Left ventricle myocardium inferior (tissue), 1 donor: Measurements from ENCODE around the gene NPAS2. TPM values are rescaled to one million over a fixed set of nuclear protein-coding genes. Genes with fewer than 3 reads are reported as not detected.

ENCODE experiments used
- DNase-seq: peaks from one replicate; pipeline ENCODE4 v3.0.0-alpha.2; 2020
- H3K27ac ChIP-seq: fragments of 200-600 bp; replicated peaks from 2 replicates; pipeline ENCODE4 v1.8.0; 2021
- H3K27me3 ChIP-seq: fragments of 200-600 bp; 2 replicates; pipeline ENCODE4 v1.8.0; 2021; ENCODE audit warnings: low read depth
- H3K36me3 ChIP-seq: fragments of 200-600 bp; 2 replicates; pipeline ENCODE4 v1.8.0; 2021
- H3K4me1 ChIP-seq: fragments of 200-600 bp; 2 replicates; pipeline ENCODE4 v1.8.0; 2021
- H3K4me3 ChIP-seq: fragments of 200-600 bp; 2 replicates; pipeline ENCODE4 v1.8.0; 2021; ENCODE audit warnings: mild to moderate bottlenecking, moderate library complexity
- H3K9me3 ChIP-seq: fragments of 200-600 bp; replicated peaks from 2 replicates; pipeline ENCODE4 v1.8.0; 2021
- intact Hi-C: fragments of 100-400 bp; cut with micrococcal nuclease; formaldehyde crosslinking; loops from one replicate; pipeline ENCODE4 v1.11.0; 2022
- total RNA-seq: library from RNA; stranded (reverse); fragmentation: NEBNext Ultra II Directional; extraction: Animal tissue kit (Norgen Biotek cat#: 25700); gene quantifications from one replicate; pipeline ENCODE4 v1.2.1, GENCODE V29; 2021
- TF ChIP-seq, protein P1 (sequence below): fragments of 200-600 bp; IDR thresholded peaks from 2 replicates; pipeline ENCODE4 v1.8.0; 2021; ENCODE audit warnings: antibody characterized with exemption, mild to moderate bottlenecking, borderline replicate concordance
- donor health status: DM: no; HTN: yes; CAD: no; lungs with severe emphysema.

The NPAS2 gene
- total RNA-seq, 1 donor from 2014 or later: 51.0 TPM

DNA sequence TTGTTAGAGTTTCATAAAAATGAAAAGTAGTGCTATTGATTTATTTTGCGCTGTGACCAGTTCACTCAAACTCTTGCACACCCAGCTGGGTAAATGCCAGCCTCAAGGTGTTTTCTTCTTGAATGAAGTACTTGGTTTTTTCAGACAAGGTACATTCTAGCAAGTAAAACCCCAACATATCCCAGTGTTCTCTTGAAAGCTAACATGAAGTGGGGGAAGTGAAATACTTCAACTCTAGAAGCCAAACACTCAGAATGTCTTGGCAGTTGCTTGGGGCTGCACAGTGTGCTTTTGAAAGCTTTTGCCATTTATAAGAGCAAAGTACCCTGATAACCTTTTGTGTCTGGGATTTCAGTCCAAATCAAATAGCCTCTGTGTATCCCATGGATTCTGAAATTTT is 13.4 kb downstream of the NPAS2 start:
- H3K36me3 ChIP-seq: peaks cover 4% of the 10 kb centered on the region
- no peak overlapping the region for H3K4me3 ChIP-seq
- TF ChIP-seq, protein P1, sequence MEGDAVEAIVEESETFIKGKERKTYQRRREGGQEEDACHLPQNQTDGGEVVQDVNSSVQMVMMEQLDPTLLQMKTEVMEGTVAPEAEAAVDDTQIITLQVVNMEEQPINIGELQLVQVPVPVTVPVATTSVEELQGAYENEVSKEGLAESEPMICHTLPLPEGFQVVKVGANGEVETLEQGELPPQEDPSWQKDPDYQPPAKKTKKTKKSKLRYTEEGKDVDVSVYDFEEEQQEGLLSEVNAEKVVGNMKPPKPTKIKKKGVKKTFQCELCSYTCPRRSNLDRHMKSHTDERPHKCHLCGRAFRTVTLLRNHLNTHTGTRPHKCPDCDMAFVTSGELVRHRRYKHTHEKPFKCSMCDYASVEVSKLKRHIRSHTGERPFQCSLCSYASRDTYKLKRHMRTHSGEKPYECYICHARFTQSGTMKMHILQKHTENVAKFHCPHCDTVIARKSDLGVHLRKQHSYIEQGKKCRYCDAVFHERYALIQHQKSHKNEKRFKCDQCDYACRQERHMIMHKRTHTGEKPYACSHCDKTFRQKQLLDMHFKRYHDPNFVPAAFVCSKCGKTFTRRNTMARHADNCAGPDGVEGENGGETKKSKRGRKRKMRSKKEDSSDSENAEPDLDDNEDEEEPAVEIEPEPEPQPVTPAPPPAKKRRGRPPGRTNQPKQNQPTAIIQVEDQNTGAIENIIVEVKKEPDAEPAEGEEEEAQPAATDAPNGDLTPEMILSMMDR: no peak
- H3K27me3 ChIP-seq: no peaks in the 10 kb centered on the region
- peaks cover 54% of the 10 kb centered on the region for H3K4me1 ChIP-seq
- intact Hi-C loops: no loop called here
- peaks cover 6% of the 10 kb centered on the region for H3K9me3 ChIP-seq
- H3K27ac ChIP-seq: peak overlapping the region; percentile 69
- DNase-seq: no peak

DNA sequence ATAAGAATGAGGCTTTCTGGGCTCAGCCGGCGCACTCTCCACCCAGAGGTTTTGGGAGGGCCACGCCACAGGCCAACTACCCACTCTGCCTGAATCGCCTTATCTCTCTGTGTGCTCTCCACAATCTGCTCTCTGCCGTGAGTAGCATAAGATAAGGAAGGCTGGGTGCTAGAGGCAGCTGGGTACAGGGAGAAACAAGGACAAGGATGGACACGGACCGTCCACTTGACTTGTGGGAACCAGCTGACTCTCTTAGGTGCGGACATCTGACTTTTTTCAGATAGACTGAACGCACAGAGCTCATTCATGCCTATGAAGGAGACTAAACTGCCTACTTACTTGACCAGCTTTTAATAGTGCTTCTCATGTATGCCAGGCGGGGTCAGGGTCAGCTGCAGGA is 14.3 kb downstream of the NPAS2 start:
- Histone ChIP-seq H3K27ac (peak overlapping the region; percentile 69), H3K36me3 (peaks cover 4% of the 10 kb centered on the region), H3K4me1 (peaks cover 54% of the 10 kb centered on the region), H3K4me3 (no peak overlapping the region), H3K9me3 (no peaks in the 10 kb centered on the region), H3K27me3 (no peaks in the 10 kb centered on the region)
- DNase-seq: no peak
- TF ChIP-seq, protein P1: no peak
- intact Hi-C loops: no loop called here

DNA sequence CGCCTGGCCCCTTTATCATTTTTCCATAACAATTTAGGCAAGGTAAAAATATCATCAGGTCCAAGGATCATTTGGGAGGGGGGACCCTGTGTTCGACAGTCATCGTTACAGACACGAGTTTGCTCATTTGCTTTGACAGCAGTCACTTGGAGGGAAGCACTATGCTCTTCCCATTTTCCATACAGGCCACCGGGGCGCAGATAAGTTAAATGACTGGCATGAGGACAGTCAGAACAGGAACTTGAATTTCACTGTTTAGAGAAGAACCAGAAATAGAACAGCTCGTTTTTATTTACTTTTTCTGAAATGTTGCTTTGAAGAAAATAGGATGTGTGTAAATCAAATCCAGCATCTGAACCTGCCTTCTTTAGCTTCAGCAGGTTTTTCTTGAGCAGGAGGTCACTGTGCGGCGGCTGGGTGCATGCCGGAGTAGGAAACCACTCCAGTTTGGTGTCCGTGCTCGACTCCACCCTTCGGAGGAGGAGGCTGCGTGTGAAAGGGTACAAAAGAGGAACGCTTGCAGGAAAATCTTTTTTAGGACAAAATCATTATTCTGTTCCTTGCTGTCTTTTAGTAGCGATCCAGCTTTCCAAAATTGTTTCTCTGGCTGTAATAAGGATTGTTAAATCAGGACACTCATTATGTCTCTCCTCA is 15.2 kb downstream of the NPAS2 start:
- DNase-seq: no peak
- intact Hi-C loops: no loop called here
- Histone ChIP-seq H3K9me3 (no peaks in the 10 kb centered on the region), H3K36me3 (peaks cover 4% of the 10 kb centered on the region), H3K4me3 (no peak overlapping the region), H3K27me3 (no peaks in the 10 kb centered on the region), H3K4me1 (peaks cover 56% of the 10 kb centered on the region), H3K27ac (peak overlapping the region; percentile 69)
- TF ChIP-seq, protein P1: no peak

DNA sequence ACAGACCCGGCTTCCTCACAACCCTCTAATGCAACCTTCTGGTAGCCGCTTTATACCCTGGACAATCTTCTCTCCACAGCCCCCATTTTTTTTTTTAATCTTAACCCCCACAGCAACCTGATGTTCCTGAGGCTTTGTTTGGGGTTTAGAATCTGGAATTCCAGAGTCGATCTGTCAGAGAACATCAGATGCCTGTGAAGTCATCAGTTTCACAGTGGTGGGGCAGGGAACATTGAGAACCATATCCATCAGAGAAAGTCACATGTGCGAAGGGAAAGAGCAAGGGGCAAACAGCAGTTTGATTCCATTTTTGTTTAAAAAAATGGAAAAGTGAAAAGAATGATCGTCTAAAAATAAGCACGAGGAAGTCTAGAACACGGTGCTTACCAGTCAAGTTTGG is 20.6 kb downstream of the NPAS2 start:
- no peak for DNase-seq
- Histone ChIP-seq H3K36me3 (peaks cover 4% of the 10 kb centered on the region), H3K27ac (no peak overlapping the region), H3K4me1 (peaks cover 39% of the 10 kb centered on the region), H3K4me3 (no peak overlapping the region), H3K27me3 (no peaks in the 10 kb centered on the region), H3K9me3 (no peaks in the 10 kb centered on the region)
- TF ChIP-seq, protein P1: no peak
- intact Hi-C loops: no loop called here

DNA sequence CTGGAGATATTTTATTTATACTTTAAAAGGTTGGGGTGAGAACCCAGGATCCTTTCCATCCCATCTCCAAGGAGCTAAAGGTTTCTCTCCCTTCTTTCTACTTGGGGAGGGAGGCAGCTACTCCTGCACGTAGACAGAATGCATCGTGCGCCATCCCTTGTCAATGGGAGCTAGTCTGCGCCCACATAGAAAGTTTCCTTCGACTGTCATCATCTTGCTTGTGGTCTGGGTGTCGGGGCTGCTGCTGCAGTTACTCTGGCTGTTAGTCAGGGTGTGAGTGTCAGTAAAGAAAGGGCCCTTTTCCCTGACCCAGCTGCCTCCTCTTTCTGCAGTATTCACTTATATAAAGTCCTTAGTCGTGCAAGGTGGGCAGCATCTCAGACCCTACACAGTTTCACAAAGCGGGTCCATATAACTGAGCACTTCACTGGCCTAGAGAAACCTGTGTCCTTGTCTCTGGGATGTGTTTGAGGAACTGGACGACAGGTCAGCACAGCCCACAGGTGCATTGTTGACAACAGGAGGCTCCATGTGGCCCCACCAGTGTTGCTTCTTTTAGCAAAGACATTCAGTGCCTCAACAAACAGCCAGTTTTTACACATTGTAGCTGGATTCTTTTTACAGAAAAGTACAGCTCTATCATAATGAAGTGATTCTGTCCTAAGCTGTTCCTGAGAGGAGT is 22.4 kb downstream of the NPAS2 start:
- Histone ChIP-seq H3K4me1 (peaks cover 51% of the 10 kb centered on the region), H3K4me3 (no peak overlapping the region), H3K27me3 (no peaks in the 10 kb centered on the region), H3K36me3 (no peaks in the 10 kb centered on the region), H3K27ac (no peak overlapping the region), H3K9me3 (no peaks in the 10 kb centered on the region)
- no peak for DNase-seq
- intact Hi-C loops: no loop called here
- TF ChIP-seq, protein P1: no peak
